HG03460 (cell line): ENCODE data around the gene ZNF564.
"Not testable (repeated sequence)": the region's sequence is repeated elsewhere in the genome, so short reads cannot be mapped to it uniquely, and the experiment has no call there.

Experiments used
- ATAC-seq: cut with Tn5 transposase; IDR thresholded peaks from one replicate; pipeline ENCODE4 v1.9.1; 2021; ENCODE audit not compliant: unreplicated experiment

ZNF564 gene

GRCh38 chr19:12513531-12514061 lies 37.7 kb downstream of the ZNF564 start:
- no peak for ATAC-seq

DNA sequence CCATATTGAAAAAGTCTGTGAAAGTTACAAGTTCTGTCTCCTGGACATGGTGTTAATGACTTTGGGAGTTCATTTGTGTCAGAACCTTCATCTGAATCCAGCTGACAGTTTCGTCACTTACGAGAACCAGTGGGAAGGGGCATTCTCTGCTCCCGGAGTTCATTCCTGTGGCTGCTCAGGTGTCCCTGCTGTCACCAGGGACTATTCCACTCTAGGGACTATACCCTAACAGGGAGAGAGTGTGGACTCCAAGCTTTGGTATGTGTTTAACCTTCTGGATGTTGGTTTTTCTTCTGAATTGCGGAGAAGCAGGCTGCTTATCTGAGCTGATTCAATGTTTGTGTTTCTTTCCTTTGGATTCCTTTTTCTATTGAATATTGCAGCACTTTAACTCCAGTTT lies 54.2 kb downstream of the ZNF564 start:
- ATAC-seq, result no peak

DNA sequence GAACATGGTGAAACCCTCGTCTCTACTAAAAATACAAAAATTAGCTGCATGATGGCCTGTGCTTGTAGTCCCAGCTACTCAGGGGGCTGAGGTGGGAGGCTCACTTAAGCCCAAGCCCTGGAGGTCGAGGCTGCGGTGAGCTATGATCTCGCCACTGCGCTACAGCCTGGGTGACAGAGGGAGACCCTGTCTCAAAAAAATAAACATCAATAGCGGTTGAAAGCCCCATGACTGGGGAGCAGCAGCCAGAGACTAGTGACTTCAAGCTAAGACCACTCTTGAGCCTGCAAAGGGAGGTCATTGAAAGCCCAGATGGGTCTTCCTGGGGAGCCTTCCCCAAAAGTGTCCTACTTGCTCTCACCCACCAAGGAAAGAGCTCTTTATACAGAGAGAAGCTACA lies 54.8 kb downstream of the ZNF564 start:
- ATAC-seq, result no peak

DNA sequence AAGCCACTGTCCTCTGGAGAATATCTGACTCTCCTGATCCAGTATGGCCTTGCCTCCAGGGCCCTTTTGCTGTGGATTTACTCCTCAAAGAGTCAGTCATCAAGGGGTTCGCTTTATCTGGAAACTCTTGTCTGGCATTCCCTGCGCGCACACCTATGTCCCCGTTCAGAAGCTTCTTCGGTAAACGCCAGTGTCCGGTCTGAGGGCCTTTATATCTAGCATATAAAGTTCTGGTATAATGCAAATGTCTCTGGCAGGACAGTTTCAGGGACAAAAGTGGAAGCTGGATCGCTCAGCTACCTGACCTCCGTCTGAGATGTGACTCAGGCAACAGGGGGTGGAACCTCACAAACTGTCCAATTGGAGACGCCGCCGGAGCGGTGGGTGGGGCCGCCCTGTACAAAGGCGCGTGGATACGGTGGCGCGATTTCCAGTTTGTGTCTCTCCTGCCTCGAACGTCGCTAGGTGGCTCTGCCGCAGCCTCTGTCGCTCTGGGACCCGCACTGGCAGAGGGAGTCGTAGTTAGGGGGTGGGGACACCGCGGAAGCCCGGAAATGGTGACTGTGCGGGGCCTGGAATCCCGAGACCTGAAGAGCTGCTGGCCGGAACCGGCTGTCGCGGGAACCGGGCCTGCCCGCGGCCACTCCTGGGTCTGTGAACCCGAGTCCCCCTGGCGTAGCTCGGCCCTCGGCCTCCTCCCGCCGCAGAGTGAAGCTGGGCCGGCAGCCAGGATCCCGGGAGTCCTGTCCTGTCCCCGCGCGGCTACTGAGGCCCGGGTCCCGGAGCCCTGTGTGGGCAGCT lies 56.1 kb downstream of the ZNF564 start:
- ATAC-seq, result no peak

- ATAC-seq, result no peak
Observed at GRCh38 chr19:12494260-12494860, 56.9 kb downstream of the ZNF564 start.

DNA sequence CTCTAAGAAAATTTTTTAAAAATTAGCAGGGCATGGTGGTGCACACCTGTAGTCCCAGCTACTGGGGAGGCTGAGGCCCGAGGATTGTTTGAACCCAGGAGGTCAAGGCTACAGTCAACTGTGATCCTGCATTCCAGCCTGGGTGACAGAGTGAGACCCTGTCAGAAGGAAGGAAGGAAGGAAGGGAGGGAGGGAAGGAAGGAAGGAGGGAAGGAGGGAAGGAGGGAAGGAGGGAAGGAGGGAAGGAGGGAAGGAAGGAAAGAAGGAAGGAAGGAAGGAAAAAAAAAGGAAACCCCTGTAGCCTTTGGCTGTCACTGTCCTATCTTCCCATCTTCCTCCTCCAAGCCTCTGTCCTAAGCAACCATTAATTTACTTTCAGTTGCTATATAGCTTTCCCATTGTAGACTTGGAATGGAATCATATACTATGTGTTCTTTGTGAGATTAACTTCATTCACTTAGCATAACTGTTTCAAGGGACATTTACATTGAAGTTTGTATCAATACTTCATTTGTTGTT lies 65.0 kb downstream of the ZNF564 start:
- not testable (repeated sequence) for ATAC-seq

DNA sequence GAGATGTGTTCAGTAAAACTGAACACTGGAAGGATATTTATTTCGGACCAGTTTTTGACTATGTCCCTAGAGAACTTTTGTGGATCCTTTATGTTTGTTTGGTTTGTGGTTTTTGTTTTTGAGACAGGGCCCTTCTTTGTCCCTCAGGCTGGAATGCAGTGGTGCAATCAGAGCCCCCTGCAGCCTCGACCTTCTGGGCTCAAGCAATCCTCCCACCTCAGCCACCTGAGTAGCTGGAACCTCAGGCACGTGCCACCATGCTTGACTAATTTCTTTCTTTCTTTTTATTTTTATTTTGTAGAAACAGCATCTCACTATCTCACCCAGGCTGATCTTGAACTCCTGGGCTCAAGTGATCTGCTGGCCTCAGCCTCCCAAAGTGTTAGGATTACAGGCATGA lies 65.7 kb downstream of the ZNF564 start:
- no peak for ATAC-seq

- no peak for ATAC-seq
Observed at GRCh38 chr19:12485052-12485416, 66.2 kb downstream of the ZNF564 start.

DNA sequence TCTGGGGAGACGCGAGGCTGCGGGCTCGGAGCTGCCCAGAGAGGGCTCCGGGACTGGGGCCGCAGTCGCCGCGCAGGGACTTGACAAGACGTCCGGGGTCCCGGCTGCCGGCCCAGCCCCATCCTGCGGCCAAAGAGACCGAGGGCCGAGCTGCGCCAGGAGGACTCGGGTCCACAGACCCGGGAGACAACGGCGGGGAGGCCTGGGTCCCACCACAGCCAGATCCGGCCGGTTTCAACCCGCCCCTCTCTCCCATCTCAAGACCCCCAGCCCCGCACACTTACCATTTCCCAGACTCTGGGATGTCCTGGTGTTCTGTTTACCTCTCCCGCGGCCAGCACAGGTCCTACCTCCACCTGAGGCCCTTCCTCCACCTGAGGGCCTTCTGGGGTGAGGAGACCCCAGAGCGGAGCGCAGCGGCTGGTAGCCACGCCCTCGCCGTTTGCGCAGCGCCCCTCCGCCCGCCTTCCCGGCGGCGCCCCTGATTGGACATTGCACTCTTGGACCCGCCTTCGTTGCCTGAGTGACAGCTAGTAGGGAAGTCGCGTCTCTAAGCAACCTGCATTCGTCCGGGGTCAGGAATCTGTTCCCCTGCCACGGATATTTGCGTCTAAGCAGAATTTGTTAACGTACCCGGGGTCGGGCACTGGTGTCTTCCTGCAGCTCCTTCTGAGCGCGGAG lies 66.8 kb downstream of the ZNF564 start, which contains the start of gene ZNF709:
ZNF709 (minus strand) TSS at position 446 of the 681 bp plus-strand sequence; CDS start at position 287, 159 bp downstream.
- ATAC-seq, result peak; percentile 86

DNA sequence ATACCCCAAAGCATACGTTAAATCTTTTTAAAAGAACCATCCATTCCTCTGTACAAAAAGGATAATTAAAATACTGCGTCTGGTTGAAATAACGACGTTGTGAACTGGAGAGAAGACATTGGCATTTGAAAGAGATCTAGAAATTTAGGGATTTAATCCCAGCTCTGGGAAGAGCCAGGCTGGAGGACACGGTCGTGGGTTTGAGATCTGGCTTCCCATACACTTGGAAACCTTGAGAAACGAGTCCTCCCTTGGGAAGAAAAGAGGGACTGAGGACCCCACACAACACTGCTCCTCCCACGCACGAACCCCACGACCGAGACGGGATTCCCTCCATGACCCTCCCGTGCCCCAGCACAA lies 67.3 kb downstream of the ZNF564 start:
- no peak for ATAC-seq

- no peak for ATAC-seq
Observed at GRCh38 chr19:12482509-12482886, 68.8 kb downstream of the ZNF564 start.

- ATAC-seq, result no peak
Observed at GRCh38 chr19:12481781-12482508, 69.3 kb downstream of the ZNF564 start.

DNA sequence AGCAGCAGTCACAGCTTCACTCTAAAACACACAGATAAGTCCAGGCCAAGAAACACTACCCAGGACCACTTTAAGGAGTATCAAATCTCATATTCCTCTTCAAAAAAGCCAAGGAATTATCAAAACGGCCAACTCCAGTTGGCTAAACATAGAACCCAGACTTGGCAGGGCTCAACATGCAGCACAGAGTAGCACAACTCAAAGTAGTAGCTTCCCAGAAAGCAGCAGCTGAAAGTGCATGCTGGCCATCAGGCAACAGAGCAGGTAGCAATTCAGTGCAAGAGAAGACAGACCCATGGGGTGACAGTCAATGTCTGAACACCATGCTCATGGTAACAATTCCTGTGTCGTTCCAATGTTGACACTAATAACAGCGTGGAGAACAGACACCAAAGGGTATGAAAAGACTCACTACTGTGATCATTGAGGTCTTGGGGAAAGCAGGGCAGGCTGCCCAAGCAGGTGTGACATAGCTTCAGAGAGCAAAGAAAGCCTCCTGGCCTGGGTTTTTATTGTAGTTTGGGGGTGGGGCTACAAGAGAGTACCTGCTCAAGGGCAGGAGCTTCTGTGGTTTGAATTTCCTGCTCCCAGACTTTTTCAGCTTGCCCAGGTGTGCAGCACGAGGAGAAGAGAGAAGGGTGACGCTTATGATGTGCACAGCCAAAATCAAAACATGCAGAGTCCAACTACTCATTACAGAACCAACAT lies 72.9 kb downstream of the ZNF564 start:
- no peak for ATAC-seq
